ENCODE data around the gene GHDC.

GRCh38 chr17:42167807-42168206 lies 26.5 kb downstream of the GHDC start:
- no peak for TF ChIP-seq EZH2 (IDR thresholded peaks at IDR 0.05; ENCODE audit: insufficient read depth, poor library complexity, severe bottlenecking)
- TF ChIP-seq EZH2phosphoT487 (IDR thresholded peaks at IDR 0.05; ENCODE audit: insufficient read depth, low read depth): no peak
